ENCODE measurements around the gene CENPM.

DNA sequence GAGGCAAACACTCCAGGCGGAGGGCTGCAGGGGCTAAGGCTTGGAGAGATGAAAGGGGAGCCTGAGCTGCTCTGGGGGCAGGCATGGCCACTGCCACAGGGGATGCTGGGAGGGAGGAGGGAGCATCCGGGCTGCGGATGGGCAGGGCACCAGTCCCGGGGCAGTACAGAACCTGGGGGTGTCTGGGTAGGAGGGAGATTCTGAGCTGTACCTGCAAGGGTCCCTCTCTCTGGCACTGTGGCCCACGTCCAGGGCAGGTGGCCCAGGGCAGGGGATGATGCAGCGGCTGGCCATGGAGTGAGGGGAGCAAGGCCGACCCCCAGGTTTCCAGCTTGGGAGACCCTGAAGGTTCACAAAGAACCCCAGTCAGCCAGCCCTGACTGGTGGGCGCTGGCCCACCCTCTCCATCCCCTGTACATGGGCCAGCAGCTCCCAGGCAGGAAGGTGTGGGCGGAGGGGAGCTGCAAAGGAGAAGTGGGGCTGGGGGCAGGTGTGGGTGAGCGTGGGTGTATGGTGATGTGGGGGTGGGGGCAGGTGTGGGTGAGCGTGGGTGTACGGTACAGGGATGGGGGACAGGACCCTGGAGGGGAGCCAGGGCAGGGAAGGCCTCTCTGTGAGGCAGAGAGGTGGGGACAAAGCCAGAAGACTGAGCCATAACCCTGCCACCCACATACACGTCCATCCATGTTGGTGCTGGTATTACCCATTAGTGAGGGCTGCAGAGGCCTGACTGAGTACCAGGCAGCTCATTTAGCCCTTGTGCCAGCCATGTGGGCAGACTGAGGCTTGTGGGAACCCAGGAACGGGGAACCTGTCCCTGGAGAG is 18.1 kb downstream of the CENPM start:
- TF ChIP-seq CTCF (IDR thresholded peaks at IDR 0.05; ENCODE audit: borderline replicate concordance, extremely low read depth, low read length, poor library complexity, severe bottlenecking) = no peak
- no peak for TF ChIP-seq EZH2 (IDR thresholded peaks at IDR 0.05; ENCODE audit: borderline replicate concordance, low read depth, low read length, severe bottlenecking)
